ENCODE results near the gene BCL2.

BCL2 gene

DNA sequence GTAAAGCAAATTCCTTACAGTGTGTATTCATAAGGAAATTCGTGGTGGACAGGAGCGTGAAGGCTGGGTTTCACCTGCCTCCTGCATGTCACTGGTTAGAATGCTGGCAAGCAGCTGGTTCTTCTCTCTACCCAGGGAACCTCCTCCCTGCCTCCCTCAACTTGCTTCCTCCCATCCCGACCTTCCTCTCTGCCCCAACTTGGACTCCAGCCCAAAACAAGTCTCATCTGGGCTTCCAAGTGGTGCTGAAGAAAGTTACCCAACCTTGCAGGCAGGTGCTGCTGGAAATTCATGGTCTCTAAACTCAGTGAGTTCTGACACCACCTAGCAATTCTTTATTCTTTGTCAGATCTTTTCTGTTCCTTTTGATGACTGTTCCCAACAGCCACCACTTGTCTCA, 184.5 kb downstream of the BCL2 start:
- no peak for DNase-seq

DNA sequence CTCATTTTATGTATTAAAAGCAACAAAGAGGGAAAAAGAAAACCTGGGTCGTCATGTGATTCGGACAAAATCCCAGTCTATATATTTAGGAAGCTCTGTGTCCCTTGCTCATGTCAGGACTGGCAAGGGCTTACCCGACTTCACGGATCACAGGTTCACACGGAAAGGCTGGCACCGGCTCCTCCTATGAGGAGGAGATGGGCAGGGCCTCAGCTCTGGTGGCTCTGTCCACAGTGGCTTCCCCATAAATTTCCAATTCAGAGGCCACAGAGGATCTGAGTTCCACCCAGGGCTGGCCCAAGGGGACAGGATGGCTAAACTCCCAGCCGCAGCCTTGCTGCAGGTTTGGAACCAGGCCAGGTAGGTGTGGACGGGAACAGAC, 186.8 kb downstream of the BCL2 start:
- no peak for DNase-seq

DNA sequence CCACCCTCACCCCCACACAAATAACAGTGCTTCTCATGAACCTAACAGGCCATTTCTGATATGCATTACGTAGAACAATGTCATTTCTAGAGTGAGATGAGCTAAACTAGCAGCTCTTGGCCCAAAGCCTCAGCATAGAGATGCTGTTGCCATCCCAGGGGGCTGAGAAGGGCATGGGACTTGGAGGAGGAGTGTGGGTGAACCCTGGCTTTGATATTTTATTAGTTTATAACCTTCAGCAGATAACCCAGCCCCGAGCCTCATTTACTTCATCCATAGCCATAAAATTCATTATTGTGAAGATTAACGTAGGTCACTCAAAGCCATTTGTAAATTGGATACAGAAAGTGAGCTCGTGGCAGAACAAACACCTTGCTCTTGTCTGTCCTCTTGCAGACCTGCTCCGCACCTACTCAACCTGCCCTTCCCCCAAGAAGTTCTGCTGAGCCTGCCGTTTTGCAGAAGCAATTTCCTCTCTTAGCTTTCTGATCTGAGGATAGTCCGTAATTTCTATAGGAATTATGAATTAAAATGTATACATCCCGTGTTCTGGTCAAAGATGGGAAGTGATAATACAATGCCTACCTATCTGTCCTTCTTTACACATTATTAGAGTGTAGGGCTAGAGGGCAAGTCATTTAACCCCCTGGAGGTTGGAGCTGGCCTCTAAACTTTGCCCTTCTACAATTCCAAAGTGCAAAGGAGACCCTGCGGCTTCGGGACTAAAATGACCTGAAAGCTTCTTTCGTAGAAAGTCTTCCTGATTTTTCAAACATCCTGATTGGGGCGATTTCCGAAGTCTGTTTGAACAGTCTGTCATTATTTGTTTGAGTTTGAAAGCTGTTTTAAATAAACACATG, 187.4 kb downstream of the BCL2 start:
- DNase-seq, result no peak

DNA sequence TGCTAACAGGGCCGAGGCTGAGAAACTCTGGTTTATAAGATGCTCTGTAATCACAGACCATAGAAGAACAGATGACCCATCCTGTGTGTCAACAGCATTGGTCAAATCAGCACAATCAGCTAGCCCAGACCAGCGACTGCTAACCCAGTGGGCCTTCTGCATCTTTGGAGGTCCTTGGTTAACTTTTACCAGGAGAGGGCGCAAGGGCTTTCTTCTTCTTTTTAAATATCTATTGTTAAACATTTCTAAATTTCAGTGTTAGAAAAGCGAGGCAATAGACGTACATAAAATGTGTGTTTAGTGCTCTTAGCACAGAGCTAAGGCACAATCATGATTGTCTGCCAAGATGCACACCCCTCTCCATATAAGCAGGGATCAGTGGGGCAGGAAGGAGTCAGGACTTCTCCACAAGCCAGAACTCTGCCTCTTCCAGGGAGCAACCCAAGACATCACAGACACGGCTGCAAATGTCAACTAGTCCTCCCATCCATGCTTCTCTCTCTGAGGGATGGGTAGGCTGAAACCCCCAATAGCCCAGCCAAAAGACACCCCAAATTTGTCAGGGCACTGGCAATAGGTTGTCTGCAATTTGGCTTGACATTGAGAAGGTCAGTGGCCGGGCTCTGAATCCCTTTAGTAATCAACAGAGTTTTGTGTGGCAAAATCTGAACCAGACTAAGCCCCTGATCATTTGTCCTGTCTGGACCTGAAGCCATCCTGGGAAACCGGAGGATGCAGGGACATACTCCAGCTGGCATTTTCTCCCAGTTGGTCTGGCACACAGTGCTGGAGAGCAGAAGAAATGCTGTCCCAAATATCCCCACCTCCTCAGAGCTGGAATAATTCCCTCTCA, 188.2 kb downstream of the BCL2 start:
- peak; percentile 42 for DNase-seq

DNA sequence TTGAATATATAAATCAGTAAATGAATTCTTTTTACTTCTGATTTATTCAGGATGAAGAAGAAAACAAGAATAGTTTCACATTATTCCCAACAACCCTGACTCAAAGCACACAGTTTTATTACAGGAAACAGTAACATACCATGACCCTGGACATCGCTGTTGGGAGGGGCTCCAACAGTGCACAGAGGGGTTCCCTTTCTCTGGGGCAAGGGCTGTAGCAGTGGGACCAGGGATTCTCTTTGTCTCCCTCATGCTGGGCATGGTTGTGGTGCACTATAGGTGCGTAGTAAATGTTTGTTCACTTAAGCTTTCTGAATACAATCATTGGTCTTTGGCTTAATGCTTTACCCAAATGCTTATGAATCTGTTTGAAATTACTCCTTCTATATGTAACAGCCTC, 189.4 kb downstream of the BCL2 start:
- no peak for DNase-seq

DNA sequence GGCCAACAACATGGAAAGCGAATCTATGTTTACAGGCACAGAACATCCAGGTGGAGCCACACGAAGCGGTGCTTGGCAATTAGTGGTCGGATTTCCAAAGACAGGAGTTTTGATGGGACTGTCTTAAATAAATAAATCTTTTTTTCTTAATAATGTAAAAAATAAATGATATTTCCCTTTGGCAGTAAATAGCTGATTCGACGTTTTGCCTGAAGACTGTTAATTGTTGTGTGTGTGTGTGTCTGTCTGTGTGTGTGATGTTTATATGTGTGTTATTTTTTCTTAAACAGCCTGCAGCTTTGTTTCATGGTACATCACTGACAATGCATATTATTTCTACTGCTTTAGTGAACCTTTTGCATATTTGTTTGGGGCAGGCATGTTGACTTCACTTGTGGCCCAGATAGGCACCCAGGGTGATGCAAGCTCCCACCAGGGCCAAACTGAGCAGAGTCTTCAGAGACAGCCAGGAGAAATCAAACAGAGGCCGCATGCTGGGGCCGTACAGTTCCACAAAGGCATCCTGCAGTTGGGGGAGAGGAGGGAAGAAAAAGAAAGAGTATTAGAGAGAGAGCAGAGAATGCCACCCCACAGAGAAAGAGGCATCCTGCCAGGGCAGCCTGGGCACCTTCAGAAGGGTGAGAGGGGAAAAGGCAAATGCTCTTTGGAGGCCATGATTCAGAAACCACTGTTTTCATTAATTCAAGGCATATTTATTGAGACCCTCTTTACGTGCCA, 191.2 kb downstream of the BCL2 start:
- no peak for DNase-seq

DNA sequence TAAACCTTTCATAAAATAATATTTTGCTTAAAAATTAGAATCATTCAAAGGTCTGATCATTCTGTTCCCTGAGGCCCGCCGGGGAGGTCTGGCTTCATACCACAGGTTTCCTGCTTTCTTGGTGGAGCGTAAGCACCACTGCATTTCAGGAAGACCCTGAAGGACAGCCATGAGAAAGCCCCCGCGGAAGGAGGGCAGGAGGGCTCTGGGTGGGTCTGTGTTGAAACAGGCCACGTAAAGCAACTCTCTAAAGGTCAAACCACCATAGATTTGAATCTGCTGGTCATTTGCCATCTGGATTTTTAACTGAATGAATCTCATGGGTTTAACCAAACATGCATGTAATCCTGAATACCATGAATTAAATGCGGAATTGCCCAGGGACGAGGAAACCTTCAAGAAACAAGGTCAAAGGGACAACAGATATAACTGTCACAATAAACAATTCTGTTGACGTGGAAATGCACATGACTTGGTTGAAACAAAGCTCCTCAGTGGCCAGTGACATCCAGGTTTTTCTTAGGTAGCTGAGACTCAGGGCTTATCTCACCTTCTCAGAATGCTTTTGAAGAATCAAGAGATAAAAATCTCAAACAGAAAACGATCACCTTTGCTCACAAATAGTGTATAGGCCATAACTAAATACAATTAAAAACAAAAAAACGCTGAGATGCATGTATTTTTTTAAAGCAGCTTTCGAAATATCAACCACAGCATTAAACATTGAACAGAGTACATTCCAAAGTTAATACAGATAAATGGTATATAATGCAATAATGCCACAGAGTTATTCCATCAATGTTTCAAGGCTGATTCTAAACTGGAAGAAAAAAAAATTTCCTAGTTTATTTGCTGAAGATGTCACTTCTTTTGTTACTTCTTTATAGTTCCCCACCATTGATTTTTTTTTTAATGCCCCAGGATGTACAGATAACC, 193.2 kb downstream of the BCL2 start:
- DNase-seq, result no peak

DNA sequence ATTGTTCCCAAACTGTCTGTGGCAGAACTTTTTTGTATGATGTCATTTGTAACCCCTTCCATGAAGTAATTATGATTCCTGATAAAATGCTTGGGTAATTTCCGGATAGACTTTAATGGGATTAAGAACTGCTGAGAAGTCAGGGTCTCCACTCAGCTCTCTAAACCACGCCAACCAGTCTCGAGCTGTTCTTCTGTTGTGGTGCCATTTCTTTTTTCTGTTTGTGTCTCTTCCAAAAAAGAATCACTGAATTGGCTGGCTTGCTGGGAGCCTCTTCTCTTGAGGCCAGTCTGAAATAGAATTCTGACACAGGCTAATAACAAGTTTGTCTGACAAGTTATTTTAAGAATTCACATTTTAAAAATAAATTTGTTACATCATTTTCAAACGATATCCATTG, 198.9 kb downstream of the BCL2 start:
- DNase-seq, result no peak

DNA sequence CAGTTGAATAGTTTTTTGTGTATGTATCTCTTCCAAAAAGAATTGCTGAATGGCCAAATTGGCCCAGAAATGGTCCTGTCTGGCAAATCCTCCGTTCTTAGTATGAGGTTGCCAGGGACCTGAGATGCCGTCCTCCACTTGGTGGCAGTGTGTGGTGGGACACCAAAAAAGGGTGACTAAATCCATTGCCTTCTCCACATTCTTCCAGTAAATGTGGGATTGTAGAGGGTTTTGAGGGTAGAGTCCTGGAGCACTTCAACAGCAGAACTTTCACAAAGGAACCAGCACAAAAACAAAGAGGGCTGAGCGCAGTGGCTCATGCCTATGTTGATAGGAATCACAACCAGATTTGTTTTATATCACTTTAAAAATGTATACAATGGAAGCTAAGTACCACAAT, 199.9 kb downstream of the BCL2 start:
- DNase-seq, result peak; percentile 25

DNA sequence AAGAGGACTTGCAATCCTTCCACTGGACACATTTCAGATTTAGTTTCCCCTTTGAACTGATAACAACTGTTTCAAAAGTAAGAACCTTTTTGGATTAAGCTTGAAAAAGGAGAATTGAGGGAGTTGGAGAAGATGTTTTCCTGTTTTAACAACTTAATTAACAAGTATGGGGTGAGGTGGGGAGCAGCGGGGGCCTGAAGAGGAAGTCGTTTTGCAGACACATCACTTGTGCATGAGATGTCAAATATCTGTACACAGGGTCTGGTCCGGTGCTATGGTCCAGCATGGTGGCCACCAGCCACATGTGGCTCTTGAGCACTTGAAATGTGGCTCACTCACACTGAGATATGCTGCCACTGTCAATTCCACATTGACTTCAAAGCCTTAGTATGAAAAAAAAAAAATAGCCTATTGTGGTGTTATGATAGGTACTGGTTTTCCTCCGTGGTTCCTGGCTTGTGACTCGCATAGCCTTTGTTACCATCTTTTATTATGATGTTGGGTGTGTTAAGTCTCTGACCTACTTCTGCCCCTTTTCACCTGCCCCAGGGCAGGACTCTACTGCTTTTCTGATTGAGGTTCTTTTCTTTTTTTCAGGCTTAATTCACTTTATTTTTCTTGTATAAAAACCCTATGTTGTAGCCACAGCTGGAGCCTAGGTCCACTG, 205.5 kb downstream of the BCL2 start:
- no peak for DNase-seq

DNA sequence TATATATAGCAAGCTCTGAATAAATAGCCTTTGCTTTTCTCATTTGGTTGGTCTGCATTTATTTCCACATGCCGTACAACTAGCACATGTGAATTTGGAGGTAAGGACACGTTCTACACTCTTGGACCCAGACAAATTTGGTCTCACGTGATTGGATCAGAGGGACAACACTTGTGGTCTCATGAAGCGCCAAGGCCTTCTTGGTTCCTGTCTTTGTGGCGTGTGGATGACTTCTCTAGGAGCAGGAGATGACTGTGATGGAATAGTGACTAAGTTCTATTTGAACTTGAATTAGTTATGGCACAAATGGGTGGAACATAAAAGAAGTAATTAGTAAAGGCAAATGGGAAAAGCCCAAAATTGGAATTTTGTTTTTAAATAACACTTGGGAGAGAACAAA, 206.9 kb downstream of the BCL2 start:
- no peak for DNase-seq

DNA sequence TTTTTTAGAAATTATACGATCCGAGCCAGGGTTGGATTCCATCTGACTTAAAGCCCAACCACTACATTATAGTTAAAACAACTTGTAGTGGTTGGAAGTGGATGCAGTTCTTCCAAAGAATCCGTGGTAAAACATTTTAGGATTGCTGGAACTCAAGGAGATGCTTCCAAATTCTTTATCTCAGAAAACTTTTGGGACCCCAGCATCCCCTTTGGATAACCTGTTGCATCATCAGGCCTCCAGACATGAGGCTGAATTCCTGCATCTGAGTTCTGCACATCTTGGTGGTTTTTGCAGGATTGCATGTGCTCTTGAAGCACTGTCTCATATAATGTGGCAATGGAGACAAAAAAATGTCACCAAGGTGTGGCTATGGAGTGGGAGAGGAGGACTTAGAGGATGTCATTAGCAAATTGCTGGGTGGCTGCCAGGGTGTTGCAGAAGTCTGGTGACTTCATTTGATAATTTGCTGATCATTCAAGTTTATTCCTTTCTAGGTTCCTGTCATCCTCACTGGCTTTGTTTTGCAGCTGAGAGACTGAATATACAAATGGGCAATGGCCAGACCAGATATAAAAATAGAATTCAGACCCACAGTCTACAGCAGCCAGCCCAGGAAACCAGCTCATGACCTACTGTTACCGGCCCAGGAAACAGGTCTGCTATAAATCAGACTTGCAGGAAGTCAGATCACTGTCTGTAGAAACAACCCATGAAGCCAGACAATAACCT, 207.7 kb downstream of the BCL2 start:
- DNase-seq, result no peak

DNA sequence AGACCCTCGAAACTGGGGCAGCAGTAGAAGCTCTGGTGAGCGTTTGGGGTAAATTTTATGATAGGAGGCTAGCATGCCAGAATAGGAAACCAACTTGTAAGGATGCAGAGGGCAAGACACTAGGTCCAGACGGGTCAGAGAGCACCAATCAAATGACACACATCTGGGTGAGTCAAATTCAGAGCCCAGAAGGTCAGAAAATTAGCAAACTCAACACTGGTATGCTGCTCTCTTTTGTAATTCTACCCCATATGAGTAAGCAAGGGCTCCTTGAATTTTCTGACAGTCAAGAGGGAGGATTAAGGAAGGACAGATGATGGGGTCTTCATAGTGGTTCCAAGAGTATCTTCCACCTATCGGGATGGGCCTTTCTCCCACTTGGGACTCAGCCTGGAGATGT, 209.8 kb downstream of the BCL2 start:
- DNase-seq, result no peak

DNA sequence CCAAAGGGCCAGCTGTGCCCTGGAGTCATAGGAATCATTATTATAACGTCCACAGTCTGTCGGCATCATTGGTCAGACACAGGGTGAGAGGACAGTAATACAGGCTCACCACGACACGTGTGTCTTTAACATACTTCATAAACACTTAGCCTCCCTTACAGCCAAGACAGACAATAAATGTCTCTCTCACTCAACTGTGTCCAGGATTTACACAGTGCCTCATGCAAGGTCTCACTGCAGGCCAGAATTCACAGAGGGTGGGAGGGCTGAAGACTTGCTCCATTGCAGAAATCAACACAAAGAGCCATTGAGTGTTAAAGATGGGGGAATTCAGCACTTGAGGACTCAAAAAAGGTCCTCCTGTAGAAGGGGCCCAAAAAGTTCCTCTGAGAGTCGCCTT, 210.5 kb downstream of the BCL2 start:
- no peak for DNase-seq

DNA sequence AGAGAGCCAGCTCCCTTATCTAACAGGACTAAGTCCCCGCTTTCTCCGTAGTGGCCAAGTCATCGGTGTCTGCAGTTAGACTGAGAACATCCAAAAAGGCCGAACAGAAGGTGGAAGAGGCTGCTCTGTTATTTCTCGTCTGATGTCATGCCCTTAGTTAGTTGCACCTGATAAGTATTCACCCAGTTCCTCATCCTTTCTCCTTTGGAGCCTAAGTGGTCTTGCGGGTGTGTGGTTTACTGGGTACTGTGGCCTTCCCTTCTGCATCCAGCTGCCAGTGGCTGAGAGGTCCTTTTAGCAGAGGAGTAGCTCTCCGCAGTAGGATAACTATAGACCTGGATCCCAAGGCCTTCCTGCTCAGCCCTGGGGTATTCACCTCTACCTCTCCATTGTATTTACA, 211.6 kb downstream of the BCL2 start:
- no peak for DNase-seq

DNA sequence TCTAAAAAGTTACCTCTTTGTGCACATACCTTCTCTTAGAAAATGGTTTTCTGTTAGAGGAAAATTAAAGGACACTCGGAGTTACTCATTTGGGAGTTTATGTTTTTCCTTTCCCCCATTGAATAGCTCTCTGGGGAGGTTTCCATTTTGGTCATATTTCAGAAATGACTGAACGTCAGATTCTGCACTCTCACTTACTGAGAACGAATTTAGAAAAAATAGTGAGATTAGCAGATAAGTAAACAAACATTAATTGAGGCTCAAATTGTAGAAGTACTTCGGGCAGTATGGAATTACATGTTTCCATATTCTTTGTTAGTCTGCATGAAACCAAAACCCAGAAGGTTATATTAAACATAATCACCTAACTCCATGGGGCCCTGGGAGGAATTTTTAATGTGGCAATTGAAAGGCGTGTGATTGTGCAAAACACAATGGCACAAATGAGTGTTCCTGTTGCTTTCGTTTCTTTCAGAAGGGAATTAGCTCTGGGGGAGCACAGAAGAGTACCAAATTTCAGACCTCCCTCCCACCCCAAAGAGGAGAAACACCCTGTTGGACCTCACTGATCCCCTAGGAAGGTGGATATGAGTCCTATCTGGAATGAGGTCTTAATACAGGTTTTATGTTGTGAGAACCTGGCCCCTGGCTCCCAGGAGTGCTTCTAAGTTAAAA, 212.3 kb downstream of the BCL2 start:
- no peak for DNase-seq

DNA sequence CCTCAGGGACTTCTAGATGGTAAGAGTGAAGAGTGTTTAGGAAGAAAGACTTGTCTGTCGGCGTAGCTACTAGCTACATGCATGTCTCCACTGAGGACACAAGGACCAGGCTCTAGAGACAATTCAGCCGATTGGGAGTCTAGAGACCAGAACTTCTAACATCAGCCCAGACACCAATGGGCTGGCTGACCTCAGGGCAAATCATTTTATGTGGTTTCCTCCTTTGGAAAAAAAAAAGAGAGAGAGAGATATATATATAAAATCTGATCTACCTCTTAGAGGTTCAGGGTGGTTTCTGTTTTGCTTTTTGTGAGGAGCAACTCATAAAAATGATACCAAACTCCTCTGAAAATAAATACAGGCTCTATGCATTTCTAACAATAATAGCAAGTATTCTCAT, 212.8 kb downstream of the BCL2 start:
- no peak for DNase-seq

DNA sequence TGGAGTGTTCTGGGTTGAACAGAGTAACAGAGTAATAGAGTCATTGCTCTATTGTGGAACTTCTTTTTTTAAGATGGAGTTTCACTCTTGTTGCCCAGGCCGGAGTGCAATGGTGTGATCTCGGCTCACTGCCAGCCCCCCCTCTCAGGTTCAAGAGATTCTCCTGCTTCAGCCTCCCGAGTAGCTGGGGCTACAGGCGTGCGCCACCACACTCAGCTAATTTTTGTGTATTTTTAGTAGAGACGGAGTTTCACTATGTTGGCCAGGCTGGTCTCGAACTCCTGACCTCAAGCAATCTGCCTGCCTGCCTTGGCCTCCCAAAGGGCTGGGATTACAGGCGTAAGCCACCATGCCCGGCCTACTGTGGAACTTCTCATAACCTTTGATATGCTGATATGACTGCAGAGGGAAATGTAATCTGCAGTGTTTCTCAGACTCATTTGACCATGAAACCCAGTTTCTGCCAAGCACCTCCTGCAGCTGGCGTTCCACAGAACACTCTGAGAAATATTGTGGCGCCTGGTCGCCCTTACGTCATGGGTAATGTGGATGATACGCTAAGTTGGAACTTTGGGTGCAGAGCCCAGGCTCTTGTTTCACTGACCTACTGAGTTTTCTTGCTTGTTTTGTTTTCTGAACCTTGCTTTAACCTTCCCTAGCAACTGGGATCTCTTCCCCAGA, 213.8 kb downstream of the BCL2 start:
- no peak for DNase-seq

DNA sequence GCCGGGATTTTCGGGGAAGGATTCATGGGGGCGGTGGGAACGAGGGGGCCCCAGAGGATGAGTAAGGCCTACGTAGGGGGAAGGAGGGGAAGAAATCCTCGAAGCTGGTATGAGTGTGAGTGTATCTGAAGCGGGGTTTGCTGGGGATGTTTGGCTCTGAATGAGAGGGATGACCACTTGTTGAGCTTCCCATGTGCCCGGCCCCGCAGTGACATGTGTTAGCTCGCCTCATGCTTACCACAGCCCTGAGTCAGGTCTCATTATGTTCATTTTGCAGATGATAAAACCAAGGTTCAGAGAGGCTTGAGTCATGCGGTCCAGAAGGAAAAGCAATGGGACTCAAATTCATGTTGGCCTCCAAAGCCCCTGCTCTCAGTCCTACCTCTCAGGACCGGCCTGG, 214.7 kb downstream of the BCL2 start:
- no peak for DNase-seq
